ENCODE data around the gene BAZ2B.

BAZ2B gene

GRCh38 chr2:159521272-159521671 lies 95.1 kb downstream of the BAZ2B start:
- DNase-seq, result no peak

GRCh38 chr2:159518321-159519005 lies 97.9 kb downstream of the BAZ2B start:
- no peak for DNase-seq

GRCh38 chr2:159516241-159516758 lies 100.0 kb downstream of the BAZ2B start:
- DNase-seq, result peak; percentile 15

- no peak for DNase-seq
Observed at GRCh38 chr2:159515441-159515840, 100.9 kb downstream of the BAZ2B start.

- DNase-seq, result no peak
Observed at GRCh38 chr2:159513745-159514144, 102.6 kb downstream of the BAZ2B start.

- DNase-seq, result no peak
Observed at GRCh38 chr2:159508140-159508539, 108.2 kb downstream of the BAZ2B start.

- DNase-seq, result no peak
Observed at GRCh38 chr2:159506764-159507440, 109.4 kb downstream of the BAZ2B start.

- no peak for DNase-seq
Observed at GRCh38 chr2:159506202-159506601, 110.1 kb downstream of the BAZ2B start.

- no peak for DNase-seq
Observed at GRCh38 chr2:159505196-159505595, 111.2 kb downstream of the BAZ2B start.

- DNase-seq, result no peak
Observed at GRCh38 chr2:159501743-159502142, 114.6 kb downstream of the BAZ2B start.

- DNase-seq, result no peak
Observed at GRCh38 chr2:159497847-159498246, 118.5 kb downstream of the BAZ2B start.

- DNase-seq, result no peak
Observed at GRCh38 chr2:159497256-159497655, 119.1 kb downstream of the BAZ2B start.

- no peak for DNase-seq
Observed at GRCh38 chr2:159489476-159489875, 126.9 kb downstream of the BAZ2B start.

GRCh38 chr2:159484532-159484931 lies 131.8 kb downstream of the BAZ2B start:
- no peak for DNase-seq

- no peak for DNase-seq
Observed at GRCh38 chr2:159476329-159476728, 140.0 kb downstream of the BAZ2B start.

- no peak for DNase-seq
Observed at GRCh38 chr2:159475793-159476192, 140.6 kb downstream of the BAZ2B start.

- no peak for DNase-seq
Observed at GRCh38 chr2:159471340-159471739, 145.0 kb downstream of the BAZ2B start.

GRCh38 chr2:159468257-159468656 lies 148.1 kb downstream of the BAZ2B start:
- DNase-seq, result no peak

GRCh38 chr2:159462961-159463360 lies 153.4 kb downstream of the BAZ2B start:
- DNase-seq, result no peak

- DNase-seq, result no peak
Observed at GRCh38 chr2:159462201-159462785, 154.1 kb downstream of the BAZ2B start.

GRCh38 chr2:159461076-159461475 lies 155.3 kb downstream of the BAZ2B start:
- no peak for DNase-seq

- no peak for DNase-seq
Observed at GRCh38 chr2:159460227-159460626, 156.1 kb downstream of the BAZ2B start.

- no peak for DNase-seq
Observed at GRCh38 chr2:159459279-159459678, 157.1 kb downstream of the BAZ2B start.

GRCh38 chr2:159457589-159457988 lies 158.8 kb downstream of the BAZ2B start:
- no peak for DNase-seq

Measured in CD4-positive, alpha-beta T cell treated with Interleukin-17A for 4 hours (primary cell).